ENCODE measurements around the gene PATL1. TPM values are rescaled to one million over a fixed set of nuclear protein-coding genes. Genes with fewer than 3 reads are reported as not detected.

PATL1 gene
- total and polyA plus RNA-seq, 2 experiments from 2014 or later: 8.5 to 12.5 TPM

DNA sequence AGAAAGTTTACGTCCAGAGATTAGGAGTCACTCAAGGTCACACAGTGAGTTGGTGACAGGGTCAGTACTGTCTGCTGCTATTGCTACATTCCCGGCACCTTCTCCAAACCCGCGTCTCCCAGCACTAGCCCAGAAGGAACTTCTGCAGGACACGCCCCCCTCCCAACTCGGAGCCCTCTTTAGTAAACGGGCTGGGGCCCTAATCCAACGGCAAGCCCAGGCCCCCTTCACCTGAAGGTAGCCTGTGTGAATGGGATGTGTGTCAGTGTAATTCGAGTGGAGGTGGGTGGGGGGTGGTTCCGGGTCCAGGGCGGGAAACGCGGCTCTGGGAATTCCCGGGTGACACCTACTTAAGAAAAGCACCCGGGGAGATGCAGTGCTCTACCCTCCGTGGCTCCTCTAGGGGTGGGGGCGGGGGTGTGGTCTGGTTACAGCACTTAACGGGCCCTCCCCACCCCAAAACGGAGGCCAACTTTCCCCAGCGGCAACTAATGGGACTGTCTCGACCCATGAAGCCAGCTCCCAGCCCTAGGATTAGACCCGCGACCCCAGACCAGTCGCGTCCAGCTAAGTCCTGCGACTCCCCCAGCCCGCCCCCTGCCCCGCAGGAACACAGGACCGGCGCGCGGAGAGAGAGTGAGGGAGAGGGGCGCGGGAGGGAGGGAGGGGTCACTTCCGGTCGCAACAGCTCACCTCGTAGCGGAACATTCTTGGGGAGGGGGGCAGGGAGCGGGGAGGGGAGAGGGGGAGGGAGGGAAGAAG lies 468 bp downstream of the PATL1 start:
- WGBS, 2 experiments (ENCODE audit: low coverage in 1 of 2, low lambda C conversion rate in 2 of 2, missing lambda C conversion rate in 2 of 2): 0% methylated on average over 17 to 39 of the region's 39 CpGs
- Histone ChIP-seq H3K27me3 (replicated peaks; ENCODE audit: insufficient read depth) (no peaks in the 10 kb centered on the region), H3K27ac (peak overlapping the region; percentile 96), H3K4me3 (peak overlapping the region; percentile 84), H3K9ac (peak overlapping the region; percentile 92), H3K36me3 (ENCODE audit: low read depth) (peaks cover 33% of the 10 kb centered on the region), H3F3A (ENCODE audit: insufficient read depth) (peaks cover 25% of the 10 kb centered on the region), H3K4me1 (ENCODE audit: insufficient read depth) (peaks cover 19% of the 10 kb centered on the region), H3K79me2 (ENCODE audit: insufficient read depth) (peaks cover 53% of the 10 kb centered on the region), H2AFZ (peak overlapping the region; percentile 80), H3K9me3 (ENCODE audit: low read depth) (no peaks in the 10 kb centered on the region), H4K20me1 (ENCODE audit: insufficient read depth) (no peaks in the 10 kb centered on the region), H3K4me2 (ENCODE audit: unreplicated experiment) (peak overlapping the region; percentile 95), H3K9me2 (ENCODE audit: insufficient read depth) (no peaks in the 10 kb centered on the region)
- DNase-seq: peak; percentile 77
- no peak for TF ChIP-seq EZH2phosphoT487 (IDR thresholded peaks at IDR 0.05; ENCODE audit: insufficient read depth, low read depth)
- no peak for TF ChIP-seq EZH2 (IDR thresholded peaks at IDR 0.05; ENCODE audit: insufficient read depth, poor library complexity, severe bottlenecking)
- in situ Hi-C loops (cut with MboI): no loop called here

- Histone ChIP-seq H3K27me3 (replicated peaks; ENCODE audit: insufficient read depth) (no peaks in the 10 kb centered on the region), H3F3A (ENCODE audit: insufficient read depth) (peaks cover 25% of the 10 kb centered on the region), H3K4me2 (ENCODE audit: unreplicated experiment) (peak overlapping the region; percentile 95), H3K9me3 (ENCODE audit: low read depth) (no peaks in the 10 kb centered on the region), H3K4me1 (ENCODE audit: insufficient read depth) (peaks cover 19% of the 10 kb centered on the region), H2AFZ (peak overlapping the region; percentile 80), H3K9ac (peak overlapping the region; percentile 92), H3K27ac (peak overlapping the region; percentile 96), H3K4me3 (peak overlapping the region; percentile 84), H3K79me2 (ENCODE audit: insufficient read depth) (peaks cover 59% of the 10 kb centered on the region), H4K20me1 (ENCODE audit: insufficient read depth) (no peaks in the 10 kb centered on the region), H3K9me2 (ENCODE audit: insufficient read depth) (no peaks in the 10 kb centered on the region), H3K36me3 (ENCODE audit: low read depth) (peaks cover 38% of the 10 kb centered on the region)
- DNase-seq: no peak
- WGBS, 2 experiments (ENCODE audit: low coverage in 1 of 2, low lambda C conversion rate in 2 of 2, missing lambda C conversion rate in 2 of 2): 2 to 5% methylated on average over 3 of the region's 3 CpGs
- TF ChIP-seq EZH2 (IDR thresholded peaks at IDR 0.05; ENCODE audit: insufficient read depth, poor library complexity, severe bottlenecking): no peak
- in situ Hi-C loops (cut with MboI): no loop called here
Observed at GRCh38 chr11:59667812-59668187, 1.0 kb downstream of the PATL1 start.

GRCh38 chr11:59666969-59667368 lies 1.9 kb downstream of the PATL1 start:
- H3K4me2 ChIP-seq (ENCODE audit: unreplicated experiment): peak overlapping the region; percentile 95
- peaks cover 25% of the 10 kb centered on the region for H3F3A ChIP-seq (ENCODE audit: insufficient read depth)
- peaks cover 47% of the 10 kb centered on the region for H3K36me3 ChIP-seq (ENCODE audit: low read depth)
- peak overlapping the region; percentile 92 for H3K9ac ChIP-seq
- H3K27ac ChIP-seq: peak overlapping the region; percentile 96
- H4K20me1 ChIP-seq (ENCODE audit: insufficient read depth): no peaks in the 10 kb centered on the region
- peak overlapping the region; percentile 17 for H2AFZ ChIP-seq
- peaks cover 19% of the 10 kb centered on the region for H3K4me1 ChIP-seq (ENCODE audit: insufficient read depth)
- WGBS, 2 experiments (ENCODE audit: low coverage in 1 of 2, low lambda C conversion rate in 2 of 2, missing lambda C conversion rate in 2 of 2): 4 to 7% methylated on average over 1 of the region's 1 CpG
- H3K27me3 ChIP-seq (replicated peaks; ENCODE audit: insufficient read depth): no peaks in the 10 kb centered on the region
- in situ Hi-C loops (cut with MboI): no loop called here
- DNase-seq: peak; percentile 57
- peak overlapping the region; percentile 84 for H3K4me3 ChIP-seq
- TF ChIP-seq EZH2 (IDR thresholded peaks at IDR 0.05; ENCODE audit: insufficient read depth, poor library complexity, severe bottlenecking) (no peak), EZH2phosphoT487 (IDR thresholded peaks at IDR 0.05; ENCODE audit: insufficient read depth, low read depth) (no peak)
- H3K9me3 ChIP-seq (ENCODE audit: low read depth): no peaks in the 10 kb centered on the region
- peaks cover 67% of the 10 kb centered on the region for H3K79me2 ChIP-seq (ENCODE audit: insufficient read depth)
- no peaks in the 10 kb centered on the region for H3K9me2 ChIP-seq (ENCODE audit: insufficient read depth)

GRCh38 chr11:59660621-59661020 lies 8.2 kb downstream of the PATL1 start:
- no peaks in the 10 kb centered on the region for H3K27me3 ChIP-seq (replicated peaks; ENCODE audit: insufficient read depth)
- H3K79me2 ChIP-seq (ENCODE audit: insufficient read depth): peaks cover 86% of the 10 kb centered on the region
- H3K9me3 ChIP-seq (ENCODE audit: low read depth): no peaks in the 10 kb centered on the region
- H2AFZ ChIP-seq: no peak overlapping the region
- H3F3A ChIP-seq (ENCODE audit: insufficient read depth): 0 out of 2 replicates have a peak, but pooled peaks cover 8% of the 10 kb centered on the region
- no peak for TF ChIP-seq EZH2phosphoT487 (IDR thresholded peaks at IDR 0.05; ENCODE audit: insufficient read depth, low read depth)
- TF ChIP-seq EZH2 (IDR thresholded peaks at IDR 0.05; ENCODE audit: insufficient read depth, poor library complexity, severe bottlenecking): no peak
- no peak overlapping the region for H3K4me2 ChIP-seq (ENCODE audit: unreplicated experiment)
- in situ Hi-C loops (cut with MboI): no loop called here
- H3K9ac ChIP-seq: 0 out of 2 replicates have a peak overlapping the region, but pooled peaks have one; percentile 17
- H3K36me3 ChIP-seq (ENCODE audit: low read depth): peaks cover 95% of the 10 kb centered on the region
- no peaks in the 10 kb centered on the region for H3K9me2 ChIP-seq (ENCODE audit: insufficient read depth)
- H3K27ac ChIP-seq: no peak overlapping the region
- H3K4me3 ChIP-seq: no peak overlapping the region
- 94 to 100% methylated on average over 1 of the region's 1 CpG for WGBS, 2 experiments (ENCODE audit: low coverage in 1 of 2, low lambda C conversion rate in 2 of 2, missing lambda C conversion rate in 2 of 2)
- DNase-seq: no peak
- H4K20me1 ChIP-seq (ENCODE audit: insufficient read depth): peaks cover 6% of the 10 kb centered on the region; the same call in 1 of the 2 replicates
- peaks cover 14% of the 10 kb centered on the region; the same call in 1 of the 2 replicates for H3K4me1 ChIP-seq (ENCODE audit: insufficient read depth)
